Measurements from ENCODE around the gene DSC1.

DNA sequence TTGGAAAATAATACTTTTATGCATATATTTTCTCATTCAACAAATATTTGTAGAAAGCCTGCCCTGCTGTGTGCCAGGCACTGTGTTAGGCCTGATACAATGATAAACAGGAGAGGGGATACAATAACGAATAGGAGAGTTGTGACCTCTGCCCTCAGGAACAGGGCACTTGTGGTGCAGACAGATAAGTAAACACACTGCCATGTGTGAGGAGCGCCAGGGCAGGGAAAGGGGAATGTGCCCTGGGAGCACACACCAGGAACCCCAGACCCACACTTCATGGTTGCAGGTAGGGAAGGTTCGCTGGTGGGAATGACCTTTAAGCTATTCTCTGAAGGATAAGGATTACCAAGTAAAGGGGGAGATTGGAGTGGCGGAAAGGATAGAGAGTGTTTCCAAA, 42.2 kb upstream of the DSC1 start:
- no peak for TF ChIP-seq POLR2A (IDR thresholded peaks at IDR 0.05)
- TF ChIP-seq, protein P1, sequence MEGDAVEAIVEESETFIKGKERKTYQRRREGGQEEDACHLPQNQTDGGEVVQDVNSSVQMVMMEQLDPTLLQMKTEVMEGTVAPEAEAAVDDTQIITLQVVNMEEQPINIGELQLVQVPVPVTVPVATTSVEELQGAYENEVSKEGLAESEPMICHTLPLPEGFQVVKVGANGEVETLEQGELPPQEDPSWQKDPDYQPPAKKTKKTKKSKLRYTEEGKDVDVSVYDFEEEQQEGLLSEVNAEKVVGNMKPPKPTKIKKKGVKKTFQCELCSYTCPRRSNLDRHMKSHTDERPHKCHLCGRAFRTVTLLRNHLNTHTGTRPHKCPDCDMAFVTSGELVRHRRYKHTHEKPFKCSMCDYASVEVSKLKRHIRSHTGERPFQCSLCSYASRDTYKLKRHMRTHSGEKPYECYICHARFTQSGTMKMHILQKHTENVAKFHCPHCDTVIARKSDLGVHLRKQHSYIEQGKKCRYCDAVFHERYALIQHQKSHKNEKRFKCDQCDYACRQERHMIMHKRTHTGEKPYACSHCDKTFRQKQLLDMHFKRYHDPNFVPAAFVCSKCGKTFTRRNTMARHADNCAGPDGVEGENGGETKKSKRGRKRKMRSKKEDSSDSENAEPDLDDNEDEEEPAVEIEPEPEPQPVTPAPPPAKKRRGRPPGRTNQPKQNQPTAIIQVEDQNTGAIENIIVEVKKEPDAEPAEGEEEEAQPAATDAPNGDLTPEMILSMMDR (IDR thresholded peaks at IDR 0.05) = no peak

All from adrenal gland (tissue), 5 donors.